ENCODE measurements around the gene CLDN6.

The CLDN6 gene

DNA sequence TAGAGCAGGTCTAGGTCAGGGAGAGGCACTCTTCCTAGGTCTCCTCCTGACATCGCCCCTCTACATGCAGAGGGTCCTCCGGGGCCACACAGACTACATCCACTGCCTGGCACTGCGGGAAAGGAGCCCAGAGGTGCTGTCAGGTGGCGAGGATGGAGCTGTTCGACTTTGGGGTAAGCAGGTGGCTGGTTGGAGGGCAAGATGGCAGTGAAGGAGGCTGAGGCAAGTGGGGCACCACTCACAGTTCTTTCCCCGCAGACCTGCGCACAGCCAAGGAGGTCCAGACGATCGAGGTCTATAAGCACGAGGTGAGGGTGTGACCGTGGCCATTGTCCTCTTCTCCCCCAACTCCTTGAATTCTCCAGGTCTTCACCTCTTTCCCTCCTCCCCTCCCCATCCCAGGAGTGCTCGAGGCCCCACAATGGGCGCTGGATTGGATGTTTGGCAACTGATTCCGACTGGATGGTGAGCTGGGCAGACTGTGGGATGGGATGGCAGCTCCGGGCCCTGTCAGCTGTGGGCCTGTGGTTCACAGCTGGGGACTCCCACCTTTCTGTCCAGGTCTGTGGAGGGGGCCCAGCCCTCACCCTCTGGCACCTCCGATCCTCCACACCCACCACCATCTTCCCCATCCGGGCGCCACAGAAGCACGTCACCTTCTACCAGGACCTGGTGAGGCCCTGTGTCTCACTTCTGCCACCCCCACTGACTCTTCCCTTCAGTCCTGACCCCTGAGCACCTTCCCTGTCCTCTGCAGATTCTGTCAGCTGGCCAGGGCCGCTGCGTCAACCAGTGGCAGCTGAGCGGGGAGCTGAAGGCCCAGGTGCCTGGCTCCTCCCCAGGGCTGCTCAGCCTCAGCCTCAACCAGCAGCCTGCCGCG is 8.9 kb upstream of the CLDN6 start:
- DNase-seq: no peak

- DNase-seq: no peak
Measured at GRCh38 chr16:3026003-3026378, 8.0 kb upstream of the CLDN6 start.

GRCh38 chr16:3025032-3026002 is 7.3 kb upstream of the CLDN6 start:
- no peak for DNase-seq

DNA sequence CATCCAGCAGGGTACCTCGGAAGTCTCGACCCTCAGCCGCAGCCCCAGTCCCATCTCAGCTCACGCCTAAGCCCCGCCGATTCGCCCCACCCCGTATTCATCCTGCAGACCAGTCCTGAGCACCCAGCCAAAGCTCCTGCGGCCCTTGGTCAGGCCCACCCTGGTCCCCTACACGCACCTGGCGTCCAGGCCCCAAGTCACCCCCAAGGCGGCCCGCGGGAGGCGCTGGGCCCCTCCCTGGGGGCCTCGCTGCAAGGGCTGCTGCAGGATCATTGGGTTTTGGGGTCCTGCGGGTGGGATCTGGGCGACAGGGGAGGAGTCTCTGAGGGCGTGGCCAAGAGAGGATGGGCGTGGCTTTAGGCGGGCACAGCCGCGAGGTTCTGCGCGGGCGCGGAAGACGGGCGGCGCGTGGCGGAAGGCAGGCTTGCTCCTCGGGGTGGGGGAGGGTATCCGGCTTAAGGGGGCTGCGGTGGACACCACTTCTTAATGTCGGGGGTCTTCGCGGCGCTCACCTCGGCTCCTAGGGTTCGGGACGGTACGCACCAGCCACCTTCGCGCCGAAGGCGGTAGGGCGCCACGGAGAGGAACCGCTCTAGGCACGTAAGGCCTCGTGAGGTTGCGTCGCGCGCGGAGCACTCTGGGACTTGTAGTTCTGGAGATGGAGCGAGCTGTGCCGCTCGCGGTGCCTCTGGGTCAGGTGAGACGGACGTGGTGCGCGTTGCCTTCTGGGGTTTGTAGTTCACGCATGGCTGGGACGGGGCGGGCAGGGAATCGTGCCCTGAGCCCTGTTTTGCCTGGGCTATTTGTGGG is 5.9 kb upstream of the CLDN6 start, which contains the start of the genes HCFC1R1 and THOC6:
TSS of gene HCFC1R1 (minus strand) at position 274 of the 810 bp plus-strand sequence. CDS start at position 273, 1 bp downstream.
TSS of gene THOC6 (plus strand) at position 367 of the 810 bp plus-strand sequence. CDS start at position 659, 292 bp downstream.
- peak; percentile 89 for DNase-seq

DNA sequence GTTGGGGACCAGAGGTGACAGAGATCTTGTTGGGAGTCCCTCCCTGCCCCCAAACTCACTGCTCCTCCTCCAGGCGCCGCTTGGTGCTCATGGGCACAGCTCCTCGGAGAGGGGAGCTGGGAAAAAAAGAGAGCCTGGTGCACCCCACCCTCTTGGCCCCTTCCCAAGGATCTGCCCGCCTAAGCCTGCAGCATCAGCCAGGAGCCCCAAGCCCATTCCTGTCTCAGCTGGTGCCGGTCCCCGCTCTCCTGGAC is 5.4 kb upstream of the CLDN6 start:
- peak; percentile 31 for DNase-seq

DNA sequence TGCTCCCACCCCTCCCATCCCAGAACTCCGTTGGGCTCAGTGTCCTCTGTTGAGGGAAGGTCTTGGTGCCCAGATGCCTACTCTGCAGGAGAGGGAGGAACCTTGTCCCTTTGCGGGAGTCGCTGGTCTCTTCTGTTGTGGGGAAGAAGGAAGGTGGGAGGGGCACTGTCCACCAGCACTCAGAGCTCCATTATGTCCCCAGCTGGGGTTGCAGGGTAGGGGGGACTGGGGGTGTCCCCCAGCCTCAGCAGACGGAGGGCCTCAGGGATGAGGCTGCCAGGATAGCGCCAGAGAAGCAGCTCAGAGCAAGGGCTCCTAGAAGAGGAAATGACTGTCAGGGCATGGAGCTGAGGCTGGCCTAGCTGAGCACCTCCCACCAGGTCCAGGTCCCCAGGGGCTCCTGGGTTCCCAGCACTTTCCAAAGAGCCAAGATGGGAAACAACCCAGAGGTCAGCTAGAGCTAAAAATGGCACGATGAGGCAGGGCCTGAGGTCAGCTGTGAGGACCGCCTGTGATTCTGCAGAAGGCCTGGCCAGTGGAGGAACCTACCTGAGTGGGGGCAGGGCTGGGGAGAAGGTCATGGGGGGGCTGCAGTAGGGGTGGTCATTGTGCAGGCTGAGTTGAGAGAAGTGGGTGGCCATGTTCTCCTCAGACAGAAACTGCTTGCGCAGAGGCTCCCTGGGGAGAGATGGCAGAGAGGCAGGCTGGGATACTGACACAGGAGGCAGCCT is 4.9 kb upstream of the CLDN6 start:
- DNase-seq: no peak

GRCh38 chr16:3022208-3022683 is 4.3 kb upstream of the CLDN6 start:
- no peak for DNase-seq

- peak; percentile 37 for DNase-seq
Measured at GRCh38 chr16:3021449-3022207, 3.6 kb upstream of the CLDN6 start.

GRCh38 chr16:3020604-3021448 is 2.8 kb upstream of the CLDN6 start:
- DNase-seq: no peak

DNA sequence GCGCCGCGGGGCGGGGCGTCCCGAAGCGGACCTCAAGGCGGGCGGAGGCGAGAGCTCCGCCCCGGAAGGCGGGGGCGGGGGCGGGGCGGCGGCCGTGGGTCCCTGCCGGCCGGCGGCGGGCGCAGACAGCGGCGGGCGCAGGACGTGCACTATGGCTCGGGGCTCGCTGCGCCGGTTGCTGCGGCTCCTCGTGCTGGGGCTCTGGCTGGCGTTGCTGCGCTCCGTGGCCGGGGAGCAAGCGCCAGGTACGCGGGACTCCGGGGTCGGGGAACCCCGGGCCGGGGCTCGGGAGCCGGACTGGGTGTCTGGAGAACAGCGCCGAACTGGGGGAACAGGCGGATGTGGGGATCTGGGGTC is 2.2 kb upstream of the CLDN6 start, which contains the start of gene TNFRSF12A:
TSS of gene TNFRSF12A (plus strand) at position 122 of the 357 bp plus-strand sequence. CDS start at position 152, 30 bp downstream.
- DNase-seq: no peak

DNA sequence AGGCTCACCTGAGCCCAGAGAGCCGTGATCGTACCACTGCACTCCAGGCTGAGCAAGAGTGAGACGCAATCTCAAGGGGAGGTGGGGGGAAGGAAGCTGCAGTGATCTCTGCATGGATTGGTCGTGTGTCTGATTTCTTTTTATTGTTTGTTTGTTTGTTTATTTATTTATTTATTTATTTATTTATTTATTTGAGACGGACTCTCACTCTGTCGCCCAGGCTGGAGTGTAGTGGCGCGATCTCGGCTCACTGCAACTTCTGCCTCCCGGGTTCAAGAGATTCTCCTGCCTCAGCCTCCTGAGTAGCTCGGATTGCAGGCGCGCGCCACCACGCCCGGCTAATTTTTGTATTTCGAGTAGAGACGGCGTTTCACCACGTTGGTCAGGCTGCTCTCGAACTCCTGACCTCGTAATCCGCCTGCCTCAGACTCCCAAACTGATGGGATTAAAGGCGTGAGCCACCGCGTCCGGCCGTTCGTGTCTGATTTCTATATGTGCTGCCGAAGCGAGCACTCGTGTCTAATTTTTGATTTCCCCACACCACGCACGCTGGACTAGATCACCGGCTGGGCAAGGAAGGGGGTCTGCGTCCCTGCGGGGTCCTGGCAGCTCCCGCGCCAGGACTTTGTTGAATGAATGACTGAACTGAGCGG is 1.7 kb upstream of the CLDN6 start:
- no peak for DNase-seq

DNA sequence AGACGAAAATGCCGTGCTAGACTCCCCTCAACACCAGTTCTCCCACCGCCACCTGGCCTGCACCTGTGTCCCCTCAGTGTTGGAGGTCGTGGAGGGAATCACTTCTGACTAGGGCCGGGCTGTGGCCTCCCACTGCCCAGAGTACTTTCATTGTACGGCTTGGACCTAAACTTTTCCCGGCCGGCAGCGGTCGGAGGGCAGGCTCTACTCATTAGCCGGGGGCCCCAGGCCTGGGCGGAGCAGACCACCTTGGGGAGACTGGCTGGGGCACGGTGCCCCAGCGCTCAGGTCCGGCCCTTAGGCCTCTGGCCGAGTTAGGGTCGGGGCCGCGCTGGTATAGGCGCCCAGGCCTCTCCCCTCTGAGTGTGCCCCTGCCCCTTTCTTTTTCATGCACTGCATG is 639 bp downstream of the CLDN6 start:
- DNase-seq: no peak

DNA sequence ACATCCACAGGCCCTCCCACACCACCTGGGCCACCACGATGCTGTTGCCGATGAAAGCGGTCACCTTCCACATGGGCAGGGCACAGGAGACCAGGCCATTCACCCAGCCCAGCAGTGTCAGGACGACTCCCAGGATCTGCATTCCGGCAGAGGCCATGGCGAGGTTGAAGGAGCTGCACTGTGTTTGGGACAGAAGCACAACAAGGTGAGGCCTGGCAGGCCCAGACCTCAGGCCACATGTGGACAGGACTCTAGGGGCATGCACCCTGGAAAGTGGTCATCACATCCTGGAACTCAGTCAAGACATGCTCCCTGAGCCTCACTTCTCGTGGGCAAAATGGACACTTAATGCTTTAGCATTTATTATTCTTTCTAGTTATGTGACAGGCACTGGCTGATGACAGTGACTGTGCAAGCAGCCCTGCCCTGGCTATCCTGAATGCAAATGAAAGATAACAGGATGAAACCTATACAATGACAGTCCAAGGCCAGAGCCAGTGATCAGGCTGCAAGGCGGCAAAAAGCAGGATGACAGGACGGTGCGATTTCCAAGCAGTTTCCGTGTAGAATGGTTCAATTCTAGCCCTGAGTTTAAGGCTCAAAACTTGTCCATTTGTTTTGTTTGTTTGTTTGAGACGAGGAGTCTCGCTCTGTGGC is 2.0 kb downstream of the CLDN6 start:
- no peak for DNase-seq

DNA sequence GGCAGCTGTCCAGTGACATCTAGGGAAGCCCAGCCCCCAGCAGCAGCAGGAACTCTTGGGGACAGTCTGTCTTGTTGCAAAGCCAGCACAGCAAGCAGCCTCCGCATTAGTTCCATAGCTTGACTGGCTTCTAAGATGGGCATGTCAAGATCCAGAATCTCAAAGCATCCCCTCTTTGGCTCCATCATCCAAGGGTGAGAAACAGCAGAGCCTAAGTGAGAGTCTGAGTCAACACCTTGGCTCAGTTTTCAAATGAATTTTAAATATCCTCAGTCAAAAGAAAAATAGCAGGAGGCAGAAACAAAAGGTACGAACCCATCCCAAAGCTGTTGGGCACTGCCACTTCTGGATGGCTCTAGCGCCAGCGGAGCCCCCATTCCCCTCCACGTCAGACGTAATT is 3.0 kb downstream of the CLDN6 start:
- DNase-seq: no peak

- DNase-seq: no peak
Measured at GRCh38 chr16:3013998-3014690, 3.8 kb downstream of the CLDN6 start.

DNA sequence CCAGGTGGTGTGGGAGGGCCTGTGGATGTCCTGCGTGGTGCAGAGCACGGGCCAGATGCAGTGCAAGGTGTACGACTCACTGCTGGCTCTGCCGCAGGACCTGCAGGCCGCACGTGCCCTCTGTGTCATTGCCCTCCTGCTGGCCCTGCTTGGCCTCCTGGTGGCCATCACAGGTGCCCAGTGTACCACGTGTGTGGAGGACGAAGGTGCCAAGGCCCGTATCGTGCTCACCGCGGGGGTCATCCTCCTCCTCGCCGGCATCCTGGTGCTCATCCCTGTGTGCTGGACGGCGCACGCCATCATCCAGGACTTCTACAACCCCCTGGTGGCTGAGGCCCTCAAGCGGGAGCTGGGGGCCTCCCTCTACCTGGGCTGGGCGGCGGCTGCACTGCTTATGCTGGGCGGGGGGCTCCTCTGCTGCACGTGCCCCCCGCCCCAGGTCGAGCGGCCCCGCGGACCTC is 4.5 kb downstream of the CLDN6 start:
- DNase-seq: no peak

DNA sequence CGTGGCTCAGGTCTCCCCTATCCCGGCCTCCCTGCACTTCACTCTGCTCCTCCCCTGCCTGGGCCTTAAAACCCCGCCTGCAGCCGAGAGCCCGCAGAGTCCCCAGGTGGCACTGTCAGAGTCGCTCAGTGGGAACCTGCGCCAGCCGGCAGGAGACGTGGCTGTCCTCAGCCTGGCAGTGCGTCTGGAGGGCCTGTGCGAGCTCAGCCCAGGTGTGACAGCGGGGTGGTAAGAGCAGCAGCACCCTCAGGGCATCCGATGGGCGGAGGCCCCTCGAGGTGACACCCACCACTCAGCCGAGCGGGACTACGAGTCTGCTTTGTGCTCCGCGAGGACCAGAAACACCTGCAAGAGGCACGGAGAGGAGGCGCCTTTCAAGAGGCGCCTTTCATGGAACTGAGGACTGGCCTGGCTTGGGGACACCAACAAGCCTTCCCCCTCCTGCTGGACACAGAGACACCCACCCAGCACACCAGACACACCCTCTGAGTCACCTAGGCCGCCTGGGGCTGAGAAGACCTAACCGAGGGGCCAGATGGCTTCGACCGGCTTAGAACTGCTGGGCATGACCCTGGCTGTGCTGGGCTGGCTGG is 5.1 kb downstream of the CLDN6 start, which contains the start of gene CLDN9:
TSS of gene CLDN9 (plus strand) at position 96 of the 593 bp plus-strand sequence. CDS start at position 536, 440 bp downstream.
- DNase-seq: no peak

- DNase-seq: no peak
Measured at GRCh38 chr16:3012246-3012645, 5.7 kb downstream of the CLDN6 start.
